NCI-H345 treated with DMSO at 0.1 percent for 48 hours (cell line): ENCODE results near the gene ETFRF1.

Experiments used
- DNase-seq: peaks from one replicate; lab custom pipeline; 2025; ENCODE audit not compliant: unreplicated experiment; lab: John Stamatoyannopoulos, UW

Gene ETFRF1

DNA sequence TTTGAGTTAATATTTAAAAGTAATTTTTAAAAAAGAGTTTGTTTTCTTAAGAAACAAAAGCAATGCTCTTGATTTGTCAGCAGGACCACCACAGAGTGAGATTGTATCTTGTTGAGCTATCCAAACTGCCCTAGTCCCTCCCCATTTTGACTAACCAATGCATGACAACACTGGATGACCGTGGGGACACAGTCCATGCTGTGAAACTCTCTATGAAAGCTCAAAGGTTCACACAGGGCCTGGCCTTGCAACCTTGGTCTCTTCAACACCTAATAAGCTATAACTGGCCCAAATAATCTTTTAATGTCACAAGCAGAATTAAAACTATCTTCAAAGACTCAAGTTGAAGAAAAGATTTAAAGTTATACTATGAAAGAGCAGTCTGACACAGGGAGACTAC, 13.5 kb downstream of the ETFRF1 start:
- no peak for DNase-seq

DNA sequence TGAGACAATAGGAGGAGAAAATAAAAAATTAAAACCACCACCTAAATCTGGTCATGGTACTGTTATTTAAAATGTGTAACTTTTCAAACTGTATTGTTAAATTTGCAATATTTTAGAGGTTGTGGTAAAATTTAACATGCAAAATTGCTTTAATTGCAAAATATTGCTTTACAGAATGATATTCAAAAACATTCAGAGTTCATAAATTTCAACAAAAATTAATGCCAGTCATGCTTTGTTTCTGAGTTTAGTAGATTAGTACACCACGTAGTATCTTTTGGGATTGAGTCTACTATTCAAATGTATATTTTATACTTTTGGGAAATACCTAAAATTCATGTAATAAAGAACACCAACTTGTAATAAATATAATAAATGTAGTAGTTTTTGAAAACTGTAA, 18.3 kb downstream of the ETFRF1 start:
- no peak for DNase-seq

GRCh38 chr12:25236190-25236589, 41.2 kb downstream of the ETFRF1 start:
- DNase-seq = no peak

DNA sequence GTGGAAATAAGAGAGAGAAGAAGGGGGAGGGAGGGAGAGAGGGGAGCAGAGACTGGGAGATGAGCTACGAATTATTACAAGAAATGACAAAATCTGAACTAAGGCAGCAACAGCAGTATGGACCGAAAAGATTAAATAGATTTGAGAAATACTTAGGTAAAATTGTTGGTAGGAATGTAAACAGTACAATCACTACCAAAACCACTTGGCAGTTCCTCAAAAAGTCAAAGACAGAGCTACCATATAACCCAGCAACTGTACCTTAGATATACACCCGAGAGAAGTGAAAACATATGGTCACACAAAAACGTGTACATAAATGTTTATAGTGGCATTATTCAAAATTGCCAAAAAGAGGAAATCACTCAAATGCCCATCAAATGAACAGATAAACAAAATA, 41.6 kb downstream of the ETFRF1 start:
- DNase-seq = no peak

DNA sequence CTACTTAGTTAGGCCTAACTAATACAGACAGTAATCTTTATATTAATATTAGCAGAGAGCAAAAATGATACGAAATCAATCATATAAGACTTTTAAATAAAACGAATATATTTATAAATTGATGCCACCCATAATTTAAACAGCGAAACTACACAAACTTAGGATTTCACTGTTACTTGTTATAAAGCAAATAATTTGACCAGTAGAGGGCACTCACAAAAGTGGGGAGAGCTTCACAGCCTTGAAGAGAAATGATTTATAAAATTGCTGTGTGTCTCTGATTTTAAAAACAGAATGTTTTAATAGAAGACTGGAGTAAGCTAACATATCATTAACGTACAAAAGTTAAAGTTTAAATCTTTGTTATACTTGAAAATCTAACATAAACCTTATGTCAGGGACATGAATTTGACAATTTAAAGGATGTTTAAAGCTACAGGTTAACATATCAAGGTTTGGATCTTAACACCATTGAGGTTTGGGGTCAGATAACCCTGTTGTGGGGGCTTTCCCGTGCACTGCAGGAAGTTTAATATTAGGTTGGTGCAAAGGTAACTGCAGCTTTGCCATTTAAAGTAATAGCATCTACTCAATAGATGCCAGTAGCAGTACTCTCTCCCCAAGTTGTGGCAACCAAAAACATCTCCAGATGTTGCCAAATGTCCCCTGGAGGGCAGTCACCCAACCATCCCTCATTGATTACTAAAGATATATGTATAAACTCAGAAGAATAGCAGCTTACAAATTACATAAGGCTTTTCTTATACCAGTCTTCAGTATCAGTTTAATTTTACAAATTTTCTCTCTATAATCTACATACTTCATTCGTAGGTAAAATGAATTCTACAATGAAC, 46.4 kb downstream of the ETFRF1 start:
- no peak for DNase-seq

DNA sequence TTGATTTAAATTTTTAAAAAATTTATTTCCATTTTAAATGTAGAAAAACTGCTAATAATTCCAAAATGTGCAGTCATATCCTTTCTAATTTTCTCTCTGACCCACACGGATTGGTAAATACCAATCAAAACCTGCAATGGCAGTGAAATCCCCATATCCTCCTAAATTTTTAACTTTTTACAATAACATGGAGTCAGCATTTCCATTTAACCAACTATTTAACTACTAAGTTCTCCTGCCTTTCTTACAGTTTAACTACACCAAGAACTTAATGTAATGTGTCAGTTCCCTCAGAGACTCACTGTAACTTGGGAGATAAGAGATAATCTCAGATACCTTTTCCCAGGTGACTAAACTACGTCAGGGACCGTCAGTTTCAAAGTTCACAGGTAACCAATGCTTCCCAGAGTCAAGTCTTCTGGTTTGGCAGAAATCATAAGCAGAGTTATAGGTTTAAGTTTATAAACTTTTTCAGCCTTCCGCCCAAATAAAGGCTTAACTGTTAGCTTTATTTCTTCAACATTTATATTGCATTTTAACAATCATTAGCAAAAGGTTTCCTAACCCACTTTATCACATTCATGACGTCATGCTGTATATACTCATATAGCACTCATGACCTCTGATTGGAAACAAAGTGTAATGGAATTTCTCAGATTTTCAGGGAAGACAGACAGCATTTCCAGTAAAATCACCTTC, 48.1 kb downstream of the ETFRF1 start:
- DNase-seq = no peak

GRCh38 chr12:25243680-25243990, 48.6 kb downstream of the ETFRF1 start:
- no peak for DNase-seq

DNA sequence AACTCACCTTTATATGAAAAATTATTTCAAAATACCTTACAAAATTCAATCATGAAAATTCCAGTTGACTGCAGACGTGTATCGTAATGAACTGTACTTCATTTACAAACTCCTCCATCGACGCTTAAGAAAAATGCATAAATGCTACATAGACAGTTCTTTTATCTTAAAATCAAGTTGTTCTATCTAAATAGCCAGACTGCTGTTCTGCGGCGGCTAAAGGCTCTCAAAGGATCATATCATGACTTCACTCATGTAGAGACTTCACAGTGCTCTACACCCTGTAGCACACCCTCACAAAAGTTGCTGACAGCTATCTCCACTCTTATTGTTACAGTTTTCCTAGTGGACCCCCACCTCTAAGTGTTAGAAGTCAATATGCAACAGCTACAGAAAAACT, 50.5 kb downstream of the ETFRF1 start:
- DNase-seq = no peak

- DNase-seq = no peak
These were observed 53.1 kb downstream of the ETFRF1 start for GRCh38 chr12:25248137-25248536.

DNA sequence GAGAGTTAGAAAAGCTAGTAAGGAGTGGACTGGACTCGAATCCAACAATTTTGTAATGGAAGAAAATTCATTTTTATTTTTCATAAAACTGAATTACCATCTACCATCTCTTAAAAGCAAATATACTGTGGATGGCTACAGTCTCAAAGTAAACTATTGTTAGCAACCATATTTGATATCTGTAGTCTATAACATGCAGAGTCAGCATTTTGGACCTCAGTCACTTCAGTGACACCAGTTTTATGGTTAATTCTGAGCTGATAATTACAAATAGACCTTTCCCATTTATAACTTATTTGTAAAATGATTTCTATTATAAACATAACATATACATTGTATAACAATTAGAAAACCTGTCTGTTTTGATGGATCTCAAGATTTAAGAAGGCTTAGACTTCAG, 53.7 kb downstream of the ETFRF1 start:
- DNase-seq = no peak

DNA sequence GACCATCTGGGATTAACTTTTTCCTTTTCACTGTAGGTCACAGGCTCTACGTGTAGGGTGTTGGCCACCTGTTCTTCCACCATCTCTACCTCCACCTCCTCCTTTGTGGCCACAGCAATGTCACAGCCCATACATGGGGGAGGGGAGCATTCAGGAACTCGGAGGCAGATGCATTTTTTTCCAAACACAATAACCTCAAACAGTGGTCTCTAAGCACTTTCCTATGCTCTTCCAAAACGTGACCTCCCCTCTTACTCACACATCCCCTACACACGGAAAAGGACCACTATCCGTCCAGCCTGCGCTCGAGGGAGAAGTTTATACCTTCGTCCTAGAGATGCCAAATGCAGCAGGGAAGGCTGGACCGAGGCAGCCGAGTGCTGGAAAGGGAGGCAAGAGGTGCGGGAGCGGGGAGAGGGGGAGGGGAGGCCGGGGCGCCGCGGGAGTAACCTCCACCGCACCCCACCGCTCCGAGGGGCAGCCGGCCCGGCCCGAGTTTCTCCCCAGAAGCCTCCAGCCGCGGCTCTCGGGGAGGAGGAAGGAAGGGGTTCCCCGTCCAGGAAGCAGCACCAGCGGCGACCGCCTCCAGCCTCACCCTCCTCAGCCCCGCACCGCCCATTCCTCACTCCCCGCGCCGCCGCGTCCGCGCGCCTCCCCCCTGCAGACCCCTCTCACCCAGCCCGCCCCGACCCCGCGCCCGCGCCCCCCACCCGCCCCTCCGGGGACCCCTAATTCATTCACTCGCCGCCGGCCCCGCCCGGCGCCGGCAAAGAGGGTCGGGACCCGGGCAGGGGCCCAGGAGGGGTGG, 55.1 kb downstream of the ETFRF1 start:
- DNase-seq = no peak

DNA sequence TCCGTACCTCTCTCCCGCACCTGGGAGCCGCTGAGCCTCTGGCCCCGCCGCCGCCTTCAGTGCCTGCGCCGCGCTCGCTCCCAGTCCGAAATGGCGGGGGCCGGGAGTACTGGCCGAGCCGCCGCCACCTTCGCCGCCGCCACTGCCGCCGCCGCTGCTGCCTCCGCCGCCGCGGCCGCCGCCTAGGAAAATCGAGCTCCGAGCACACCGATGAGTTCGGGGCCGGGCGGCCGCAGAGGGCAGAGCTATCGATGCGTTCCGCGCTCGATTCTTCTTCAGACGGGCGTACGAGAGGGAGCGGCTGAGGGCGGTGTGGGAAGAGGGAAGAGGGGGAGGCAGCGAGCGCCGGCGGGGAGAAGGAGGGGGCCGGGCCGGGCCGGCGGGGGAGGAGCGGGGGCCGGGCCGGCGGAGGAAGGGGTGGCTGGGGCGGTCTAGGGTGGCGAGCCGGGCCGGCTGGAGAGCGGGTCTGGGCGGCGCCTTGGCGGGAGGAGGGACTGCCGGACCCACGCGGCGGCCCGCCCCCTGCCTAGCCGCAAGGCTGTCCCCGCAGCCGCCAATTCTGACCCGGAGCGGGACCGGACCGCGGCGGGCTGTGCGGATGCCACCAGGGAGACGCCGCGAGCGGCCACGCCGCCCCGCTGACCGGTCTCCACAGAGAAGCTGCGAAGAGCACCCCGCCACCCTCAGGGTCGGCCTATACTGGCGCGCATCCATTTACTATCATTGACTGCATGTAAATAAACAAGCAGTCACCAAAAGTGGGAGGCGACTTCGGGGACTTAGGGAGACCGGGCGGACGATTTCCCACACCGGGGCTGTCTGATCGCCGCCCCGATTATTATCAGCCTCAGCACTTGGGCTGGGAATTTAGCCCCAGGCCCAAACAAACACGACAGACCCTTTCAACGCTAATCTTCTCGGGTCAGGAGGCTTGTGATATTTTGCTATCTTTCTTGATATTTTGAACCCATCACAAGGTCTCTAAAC, 56.0 kb downstream of the ETFRF1 start, which contains the start of gene KRAS:
TSS of gene KRAS (minus strand) at position 186 of the 987 bp plus-strand sequence.
- peak; percentile 87 for DNase-seq

DNA sequence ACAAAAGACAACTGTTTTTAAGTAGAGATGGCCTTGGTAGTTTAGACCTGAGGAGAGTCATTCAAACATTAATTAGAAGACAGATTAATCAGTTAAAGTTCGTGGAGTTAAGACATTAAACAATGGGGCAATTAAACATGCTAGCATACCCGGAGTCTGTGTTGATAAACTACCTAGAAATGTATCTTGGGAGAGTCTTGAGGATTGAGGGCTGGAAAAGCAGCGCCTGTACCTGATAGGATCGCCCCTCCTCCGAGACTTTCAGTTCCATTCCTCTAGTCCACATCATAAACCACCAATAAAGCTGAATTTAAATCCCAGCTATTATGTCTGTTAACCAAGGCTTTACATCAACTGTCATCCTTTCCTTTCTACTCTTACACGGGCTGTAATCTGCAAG, 56.7 kb downstream of the ETFRF1 start:
- DNase-seq = no peak

GRCh38 chr12:25252946-25253345, 57.9 kb downstream of the ETFRF1 start:
- no peak for DNase-seq

DNA sequence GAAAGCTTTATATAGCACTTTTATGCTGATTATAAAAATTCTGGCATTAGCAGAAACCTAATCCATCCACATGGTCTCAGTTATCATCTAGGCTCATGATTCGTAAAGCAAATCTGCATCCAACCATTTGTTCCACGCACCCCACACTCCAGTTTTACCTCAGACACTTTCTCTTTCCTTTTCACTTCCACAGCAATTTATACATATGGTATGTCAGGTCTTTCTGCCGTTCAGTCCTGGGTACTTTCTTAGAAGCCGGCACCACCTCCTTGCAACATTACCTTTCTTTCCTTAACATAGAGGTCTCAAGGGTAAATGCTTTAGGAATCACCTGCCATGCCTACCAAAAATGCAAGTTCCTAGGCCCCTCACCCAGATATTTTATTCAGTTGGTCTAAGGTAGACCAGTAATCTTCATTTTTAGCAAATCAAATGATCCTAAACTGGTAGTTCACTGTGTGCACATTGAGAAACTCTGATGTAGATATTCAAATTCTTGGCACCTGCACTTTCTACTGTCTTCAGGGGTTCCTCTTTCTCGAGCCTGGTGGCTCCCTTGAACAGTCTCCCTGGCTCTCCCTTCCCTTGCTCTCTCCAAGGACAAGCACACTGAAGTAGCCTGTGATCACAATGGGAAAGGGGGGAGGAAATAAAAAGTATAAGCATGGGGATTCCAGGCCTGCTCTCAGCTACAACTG, 58.5 kb downstream of the ETFRF1 start:
- DNase-seq = no peak

GRCh38 chr12:25254271-25254880, 59.3 kb downstream of the ETFRF1 start:
- no peak for DNase-seq
